ENCODE data around the gene SPTBN1.

Gene SPTBN1

DNA sequence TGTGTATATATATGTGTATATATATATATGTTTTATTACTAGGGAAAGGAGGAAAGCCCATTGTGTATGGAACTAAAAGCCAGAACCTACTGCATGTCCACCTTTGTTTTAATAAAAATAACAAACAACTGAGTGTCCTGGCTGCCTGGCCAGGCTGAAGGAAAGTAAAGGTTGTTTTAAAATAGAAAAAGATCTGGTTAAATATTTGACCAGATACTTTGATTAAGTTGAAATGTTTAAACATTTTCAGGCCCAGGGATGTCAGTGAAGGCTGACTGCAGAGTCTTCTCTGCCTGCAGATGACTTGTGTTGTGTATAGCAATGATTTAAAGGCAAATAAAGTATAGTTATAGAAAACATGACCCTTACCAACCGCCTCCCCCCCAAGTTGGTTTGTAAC, 22.8 kb downstream of the SPTBN1 start:
- DNase-seq = no peak
- Histone ChIP-seq H2BK120ac (ENCODE audit: insufficient read depth, low read length, poor library complexity) (no peak overlapping the region), H3K14ac (ENCODE audit: low read length) (no peak overlapping the region), H2AFZ (ENCODE audit: insufficient read depth, low read length, poor library complexity) (no peak overlapping the region), H3K18ac (ENCODE audit: low read length) (no peak overlapping the region), H3K23ac (ENCODE audit: low read length) (no peak overlapping the region), H3K4ac (ENCODE audit: low read depth, low read length) (no peak overlapping the region), H3K36me3 (ENCODE audit: control insufficient read depth in 1 of 2, insufficient read depth in 2 of 2, low read length in 2 of 2) (no peaks in the 10 kb centered on the region), H2BK5ac (ENCODE audit: low read depth, low read length, poor library complexity) (no peak overlapping the region), H2AK5ac (ENCODE audit: low read length) (no peak overlapping the region), H3K27ac (ENCODE audit: low read depth, low read length) (no peak overlapping the region), H4K8ac (ENCODE audit: low read depth, low read length) (no peak overlapping the region), H3K79me1 (ENCODE audit: low read length) (peaks cover 11% of the 10 kb centered on the region), H4K91ac (ENCODE audit: low read depth, low read length) (no peak overlapping the region), H3K4me2 (ENCODE audit: low read length) (no peak overlapping the region), H3K9me3 (ENCODE audit: insufficient read depth, low read depth, low read length) (no peaks in the 10 kb centered on the region), H3K79me2 (ENCODE audit: control insufficient read depth, insufficient read depth, low read length, poor library complexity) (peaks cover 2% of the 10 kb centered on the region), H3K4me1 (ENCODE audit: control insufficient read depth in 1 of 2, insufficient read depth in 2 of 2, low read length in 2 of 2) (peaks cover 23 to 26% of the 10 kb centered on the region in 2 experiments), H3K9ac (ENCODE audit: low read length) (no peak overlapping the region), H2BK12ac (ENCODE audit: low read length) (no peak overlapping the region), H4K12ac (ENCODE audit: low read depth, low read length) (no peak overlapping the region), H3K4me3 (ENCODE audit: low read depth, low read length) (no peak overlapping the region), H3K27me3 (ENCODE audit: insufficient read depth, low read length) (no peaks in the 10 kb centered on the region)
- no CpG with 5 or more reads among the region's 1 CpG for WGBS (ENCODE audit: extremely low coverage, insufficient coverage, insufficient read length)

DNA sequence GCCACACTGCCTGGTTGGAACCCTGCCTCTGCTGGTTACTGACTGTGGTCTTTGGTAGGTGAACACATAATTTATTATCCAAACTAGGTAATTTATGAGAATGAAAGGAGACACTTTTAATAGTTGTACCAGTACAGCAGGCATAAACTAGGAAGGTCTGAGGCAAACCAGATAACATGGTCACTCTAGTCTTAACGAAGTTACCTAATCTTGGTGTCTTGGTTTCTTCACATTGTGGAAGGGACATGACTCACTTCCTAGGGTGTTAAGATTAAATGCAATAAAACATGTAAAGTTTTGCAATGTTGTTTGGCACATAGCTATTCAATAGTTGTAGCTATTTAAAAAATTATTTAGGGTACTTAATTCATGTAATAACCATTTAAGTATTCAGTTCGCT, 23.3 kb downstream of the SPTBN1 start:
- Histone ChIP-seq H3K18ac (ENCODE audit: low read length) (no peak overlapping the region), H3K9me3 (ENCODE audit: insufficient read depth, low read depth, low read length) (no peaks in the 10 kb centered on the region), H4K91ac (ENCODE audit: low read depth, low read length) (no peak overlapping the region), H2BK120ac (ENCODE audit: insufficient read depth, low read length, poor library complexity) (no peak overlapping the region), H3K79me1 (ENCODE audit: low read length) (peaks cover 11% of the 10 kb centered on the region), H3K4me1 (ENCODE audit: control insufficient read depth in 1 of 2, insufficient read depth in 2 of 2, low read length in 2 of 2) (peaks cover 24 to 25% of the 10 kb centered on the region in 2 experiments), H3K27ac (ENCODE audit: low read depth, low read length) (no peak overlapping the region), H3K36me3 (ENCODE audit: control insufficient read depth in 1 of 2, insufficient read depth in 2 of 2, low read length in 2 of 2) (no peaks in the 10 kb centered on the region), H3K79me2 (ENCODE audit: control insufficient read depth, insufficient read depth, low read length, poor library complexity) (peaks cover 2% of the 10 kb centered on the region), H3K27me3 (ENCODE audit: insufficient read depth, low read length) (no peaks in the 10 kb centered on the region), H2AFZ (ENCODE audit: insufficient read depth, low read length, poor library complexity) (no peak overlapping the region), H2BK12ac (ENCODE audit: low read length) (no peak overlapping the region), H2BK5ac (ENCODE audit: low read depth, low read length, poor library complexity) (no peak overlapping the region), H4K8ac (ENCODE audit: low read depth, low read length) (no peak overlapping the region), H4K12ac (ENCODE audit: low read depth, low read length) (no peak overlapping the region), H3K4me2 (ENCODE audit: low read length) (no peak overlapping the region), H3K4me3 (ENCODE audit: low read depth, low read length) (no peak overlapping the region), H3K9ac (ENCODE audit: low read length) (no peak overlapping the region), H3K23ac (ENCODE audit: low read length) (no peak overlapping the region), H3K4ac (ENCODE audit: low read depth, low read length) (no peak overlapping the region), H2AK5ac (ENCODE audit: low read length) (no peak overlapping the region), H3K14ac (ENCODE audit: low read length) (no peak overlapping the region)
- WGBS (ENCODE audit: extremely low coverage, insufficient coverage, insufficient read length) = no CpG with 5 or more reads among the region's 2 CpGs
- DNase-seq = no peak

DNA sequence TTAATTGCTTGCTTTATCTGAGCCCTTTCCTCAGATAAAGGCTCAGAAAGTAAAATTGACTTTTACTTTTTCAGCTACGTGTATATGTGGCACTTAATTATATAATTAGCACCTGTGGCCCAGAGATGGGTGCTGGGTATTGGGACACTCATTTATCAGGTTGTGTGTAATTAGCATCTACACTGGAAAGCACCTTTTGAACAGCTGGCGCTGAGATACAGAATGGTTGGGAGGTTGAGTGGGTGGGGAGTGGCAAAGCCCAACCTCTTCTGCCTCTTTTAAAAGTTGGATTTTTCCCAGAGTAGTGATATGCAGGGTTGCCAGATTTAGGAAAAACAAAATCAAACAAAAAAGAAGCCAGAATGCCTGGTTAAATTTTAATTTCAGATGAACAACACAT, 23.9 kb downstream of the SPTBN1 start:
- no CpG with 5 or more reads among the region's 2 CpGs for WGBS (ENCODE audit: extremely low coverage, insufficient coverage, insufficient read length)
- Histone ChIP-seq H3K36me3 (ENCODE audit: control insufficient read depth in 1 of 2, insufficient read depth in 2 of 2, low read length in 2 of 2) (peaks cover 0 to 2% of the 10 kb centered on the region in 2 experiments), H3K9ac (ENCODE audit: low read length) (no peak overlapping the region), H4K8ac (ENCODE audit: low read depth, low read length) (no peak overlapping the region), H3K4ac (ENCODE audit: low read depth, low read length) (no peak overlapping the region), H3K4me1 (ENCODE audit: control insufficient read depth in 1 of 2, insufficient read depth in 2 of 2, low read length in 2 of 2) (peaks cover 24 to 25% of the 10 kb centered on the region in 2 experiments), H3K23ac (ENCODE audit: low read length) (no peak overlapping the region), H3K4me3 (ENCODE audit: low read depth, low read length) (no peak overlapping the region), H3K79me2 (ENCODE audit: control insufficient read depth, insufficient read depth, low read length, poor library complexity) (peaks cover 2% of the 10 kb centered on the region), H3K4me2 (ENCODE audit: low read length) (no peak overlapping the region), H3K9me3 (ENCODE audit: insufficient read depth, low read depth, low read length) (no peaks in the 10 kb centered on the region), H2BK120ac (ENCODE audit: insufficient read depth, low read length, poor library complexity) (no peak overlapping the region), H4K91ac (ENCODE audit: low read depth, low read length) (no peak overlapping the region), H2AFZ (ENCODE audit: insufficient read depth, low read length, poor library complexity) (no peak overlapping the region), H3K18ac (ENCODE audit: low read length) (no peak overlapping the region), H3K79me1 (ENCODE audit: low read length) (peaks cover 11% of the 10 kb centered on the region), H2BK5ac (ENCODE audit: low read depth, low read length, poor library complexity) (no peak overlapping the region), H3K14ac (ENCODE audit: low read length) (no peak overlapping the region), H2BK12ac (ENCODE audit: low read length) (no peak overlapping the region), H3K27me3 (ENCODE audit: insufficient read depth, low read length) (no peaks in the 10 kb centered on the region), H4K12ac (ENCODE audit: low read depth, low read length) (no peak overlapping the region), H3K27ac (ENCODE audit: low read depth, low read length) (no peak overlapping the region), H2AK5ac (ENCODE audit: low read length) (no peak overlapping the region)
- DNase-seq = no peak

DNA sequence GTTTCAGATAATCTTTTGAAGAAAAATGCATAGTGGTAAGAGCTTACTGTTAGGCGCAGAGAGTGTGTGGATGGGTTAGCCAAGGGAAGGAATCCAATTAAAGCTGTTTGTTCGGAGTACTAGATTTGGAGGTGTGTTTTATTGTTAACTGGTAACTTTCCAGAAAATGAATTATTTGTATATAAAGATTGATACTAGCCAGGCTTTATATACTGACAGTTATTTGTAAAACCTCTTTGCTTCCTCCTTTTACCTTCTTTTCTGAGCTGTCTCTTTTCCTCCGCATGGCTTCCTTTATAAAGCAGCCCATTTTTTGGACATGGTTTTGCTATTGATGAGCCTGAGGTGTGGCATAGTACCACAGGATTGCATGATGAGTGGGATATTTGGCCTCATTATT, 25.6 kb downstream of the SPTBN1 start:
- H4K8ac ChIP-seq (ENCODE audit: low read depth, low read length) = no peak overlapping the region
- no peaks in the 10 kb centered on the region for H3K27me3 ChIP-seq (ENCODE audit: insufficient read depth, low read length)
- H3K4me1 ChIP-seq (ENCODE audit: control insufficient read depth in 1 of 2, insufficient read depth in 2 of 2, low read length in 2 of 2) = peaks cover 21 to 22% of the 10 kb centered on the region in 2 experiments
- H3K79me1 ChIP-seq (ENCODE audit: low read length) = peaks cover 11% of the 10 kb centered on the region
- no peaks in the 10 kb centered on the region for H3K9me3 ChIP-seq (ENCODE audit: insufficient read depth, low read depth, low read length)
- no peak overlapping the region for H2BK120ac ChIP-seq (ENCODE audit: insufficient read depth, low read length, poor library complexity)
- no peak overlapping the region for H3K23ac ChIP-seq (ENCODE audit: low read length)
- peaks cover 0 to 2% of the 10 kb centered on the region in 2 experiments for H3K36me3 ChIP-seq (ENCODE audit: control insufficient read depth in 1 of 2, insufficient read depth in 2 of 2, low read length in 2 of 2)
- H2BK12ac ChIP-seq (ENCODE audit: low read length) = no peak overlapping the region
- no peak overlapping the region for H3K4me3 ChIP-seq (ENCODE audit: low read depth, low read length)
- H4K91ac ChIP-seq (ENCODE audit: low read depth, low read length) = no peak overlapping the region
- WGBS (ENCODE audit: extremely low coverage, insufficient coverage, insufficient read length) = no CpG with 5 or more reads among the region's 3 CpGs
- no peak for DNase-seq
- no peak overlapping the region for H4K12ac ChIP-seq (ENCODE audit: low read depth, low read length)
- no peak overlapping the region for H3K4me2 ChIP-seq (ENCODE audit: low read length)
- H3K9ac ChIP-seq (ENCODE audit: low read length) = no peak overlapping the region
- no peak overlapping the region for H3K14ac ChIP-seq (ENCODE audit: low read length)
- peak overlapping the region; percentile 56 for H3K18ac ChIP-seq (ENCODE audit: low read length)
- no peak overlapping the region for H2AFZ ChIP-seq (ENCODE audit: insufficient read depth, low read length, poor library complexity)
- no peak overlapping the region for H2BK5ac ChIP-seq (ENCODE audit: low read depth, low read length, poor library complexity)
- H3K79me2 ChIP-seq (ENCODE audit: control insufficient read depth, insufficient read depth, low read length, poor library complexity) = peaks cover 2% of the 10 kb centered on the region
- H3K4ac ChIP-seq (ENCODE audit: low read depth, low read length) = peak overlapping the region; percentile 58
- H3K27ac ChIP-seq (ENCODE audit: low read depth, low read length) = no peak overlapping the region
- H2AK5ac ChIP-seq (ENCODE audit: low read length) = no peak overlapping the region
